ENCODE measurements around the gene DGKQ.

GRCh38 chr4:929096-929765 lies 44.1 kb downstream of the DGKQ start:
- no peak for TF ChIP-seq CTCF (IDR thresholded peaks at IDR 0.05)
- TF ChIP-seq EP300 (IDR thresholded peaks at IDR 0.05; ENCODE audit: low read depth): no peak
- TF ChIP-seq POLR2A (IDR thresholded peaks at IDR 0.05): no peak

All from transverse colon (tissue), 3 donors.